ENCODE results near the gene NMT2. TPM values are rescaled to one million over a fixed set of nuclear protein-coding genes. Genes with fewer than 3 reads are reported as not detected.
"Not testable (repeated sequence)": the region's sequence is repeated elsewhere in the genome, so short reads cannot be mapped to it uniquely, and the experiment has no call there.

Gene NMT2
- total RNA-seq, 1 experiment from 2014 or later: 11.8 TPM

DNA sequence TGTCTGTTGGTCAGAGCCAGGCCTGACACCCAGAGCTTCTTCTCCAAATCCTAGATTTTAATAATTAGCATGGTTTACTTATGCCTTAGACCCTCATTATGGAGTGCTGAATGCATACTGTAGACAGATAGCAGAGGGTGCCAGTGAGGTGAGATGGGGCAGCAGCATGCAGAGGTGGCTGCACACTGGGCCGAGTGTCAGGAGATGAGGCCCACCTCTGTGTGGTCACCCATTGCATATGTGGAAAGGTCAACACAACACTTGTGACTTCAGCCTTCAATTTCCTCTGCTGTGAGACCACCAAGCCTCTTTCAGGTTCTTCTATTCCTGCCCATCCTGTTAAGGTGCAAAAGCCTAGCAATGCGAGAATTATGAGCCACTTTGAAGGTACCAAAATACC is 39.7 kb upstream of the NMT2 start:
- H2BK15ac ChIP-seq (ENCODE audit: low read depth, low read length): no peak overlapping the region
- H3K9me3 Mint-ChIP-seq: no peaks in the 10 kb centered on the region
- no peaks in the 10 kb centered on the region for H4K20me1 ChIP-seq (ENCODE audit: control insufficient read depth, insufficient read depth, insufficient read length)
- H3K27ac ChIP-seq (ENCODE audit: insufficient read length, low read depth, low read length): no peak overlapping the region
- no peak for DNase-seq
- no peaks in the 10 kb centered on the region for H3K79me2 ChIP-seq (ENCODE audit: insufficient read depth, low read length)
- H3K56ac ChIP-seq (ENCODE audit: insufficient read length, low read depth, low read length): no peak overlapping the region
- H3K23me2 ChIP-seq (ENCODE audit: insufficient read length, low read depth, low read length, poor library complexity, severe bottlenecking): no peaks in the 10 kb centered on the region
- no peaks in the 10 kb centered on the region; the same call in 1 of the 2 replicates for H3K27me3 ChIP-seq (ENCODE audit: insufficient read depth, low read length)
- TF ChIP-seq, protein P1, sequence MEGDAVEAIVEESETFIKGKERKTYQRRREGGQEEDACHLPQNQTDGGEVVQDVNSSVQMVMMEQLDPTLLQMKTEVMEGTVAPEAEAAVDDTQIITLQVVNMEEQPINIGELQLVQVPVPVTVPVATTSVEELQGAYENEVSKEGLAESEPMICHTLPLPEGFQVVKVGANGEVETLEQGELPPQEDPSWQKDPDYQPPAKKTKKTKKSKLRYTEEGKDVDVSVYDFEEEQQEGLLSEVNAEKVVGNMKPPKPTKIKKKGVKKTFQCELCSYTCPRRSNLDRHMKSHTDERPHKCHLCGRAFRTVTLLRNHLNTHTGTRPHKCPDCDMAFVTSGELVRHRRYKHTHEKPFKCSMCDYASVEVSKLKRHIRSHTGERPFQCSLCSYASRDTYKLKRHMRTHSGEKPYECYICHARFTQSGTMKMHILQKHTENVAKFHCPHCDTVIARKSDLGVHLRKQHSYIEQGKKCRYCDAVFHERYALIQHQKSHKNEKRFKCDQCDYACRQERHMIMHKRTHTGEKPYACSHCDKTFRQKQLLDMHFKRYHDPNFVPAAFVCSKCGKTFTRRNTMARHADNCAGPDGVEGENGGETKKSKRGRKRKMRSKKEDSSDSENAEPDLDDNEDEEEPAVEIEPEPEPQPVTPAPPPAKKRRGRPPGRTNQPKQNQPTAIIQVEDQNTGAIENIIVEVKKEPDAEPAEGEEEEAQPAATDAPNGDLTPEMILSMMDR (conservative IDR thresholded peaks at IDR 0.05): no peak
- no peak overlapping the region for H2AFZ ChIP-seq (ENCODE audit: low read length)
- H2AK5ac ChIP-seq (ENCODE audit: insufficient read length, low read length): no peak overlapping the region
- no peaks in the 10 kb centered on the region; the same call in 1 of the 2 replicates for H3K4me1 ChIP-seq (ENCODE audit: insufficient read depth, low read length)
- no CpG with 5 or more reads among the region's 2 CpGs for whole genome bisulfite sequencing (ENCODE audit: extremely low coverage, insufficient read length, low lambda C conversion rate)
- no peak overlapping the region for H4K8ac ChIP-seq (replicated peaks; ENCODE audit: insufficient read length, low read depth, low read length)
- H3K23ac ChIP-seq (ENCODE audit: insufficient read length, low read depth, low read length): no peak overlapping the region
- H3K4me1 Mint-ChIP-seq: peaks cover 9 to 17% of the 10 kb centered on the region in 2 experiments
- no peak overlapping the region for H3K14ac ChIP-seq (ENCODE audit: insufficient read depth, low read length)
- no peak overlapping the region for H3K4me3 Mint-ChIP-seq
- no peak overlapping the region for H3K18ac ChIP-seq (ENCODE audit: insufficient read length, low read depth, low read length)
- H2BK12ac ChIP-seq (ENCODE audit: insufficient read length, low read depth, low read length): no peak overlapping the region
- no peak overlapping the region for H2BK20ac ChIP-seq (ENCODE audit: low read depth, low read length, poor library complexity, severe bottlenecking)
- H3K4ac ChIP-seq (ENCODE audit: low read depth, low read length): no peak overlapping the region
- no peaks in the 10 kb centered on the region for H3K27me3 Mint-ChIP-seq (ENCODE audit: low read depth)
- no peak overlapping the region for H2BK120ac ChIP-seq (ENCODE audit: low read depth, low read length, poor library complexity, severe bottlenecking)
- no peaks in the 10 kb centered on the region for H3K9me3 ChIP-seq (ENCODE audit: control insufficient read depth, low read depth, low read length)
- H3K79me1 ChIP-seq (ENCODE audit: insufficient read depth, low read depth, low read length, poor library complexity, severe bottlenecking): no peaks in the 10 kb centered on the region
- H3T11ph ChIP-seq (ENCODE audit: low read length): no peak overlapping the region
- no peak overlapping the region for H4K91ac ChIP-seq (ENCODE audit: insufficient read length, low read depth, low read length)
- no peak overlapping the region for H4K5ac ChIP-seq (ENCODE audit: insufficient read length, low read depth, low read length)
- H3K4me2 ChIP-seq (ENCODE audit: insufficient read depth, insufficient read length, low read length): no peak overlapping the region
- no peak overlapping the region for H3K27ac Mint-ChIP-seq
- H3K9ac ChIP-seq (ENCODE audit: extremely low read depth, insufficient read length, low read length): no peak overlapping the region
- H3K36me3 Mint-ChIP-seq (ENCODE audit: insufficient read depth in 1 of 3, low read depth in 3 of 3): peaks cover 2 to 16% (median 6%) of the 10 kb centered on the region in 3 experiments; a peak in 6 of 7 replicates
- H2BK5ac ChIP-seq (ENCODE audit: insufficient read length, low read length): no peak overlapping the region

DNA sequence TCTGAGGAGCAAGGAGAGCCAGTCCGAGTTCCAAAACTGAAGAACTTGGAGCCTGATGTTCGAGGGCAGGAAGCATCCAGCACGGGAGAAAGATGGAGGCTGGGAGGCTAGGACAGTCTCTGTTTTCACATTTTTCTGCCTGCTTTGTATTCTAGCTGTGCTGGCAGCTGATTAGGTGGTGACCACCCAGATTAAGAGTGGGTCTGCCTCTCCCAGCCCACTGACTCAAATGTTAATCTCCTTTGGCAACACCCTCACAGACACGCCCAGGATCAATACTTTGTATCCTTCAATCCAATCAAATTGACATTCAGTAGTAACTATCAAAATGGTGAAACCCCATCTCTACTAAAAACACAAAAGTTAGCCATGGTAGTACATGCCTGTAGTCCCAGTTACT is 38.9 kb upstream of the NMT2 start:
- H2BK12ac ChIP-seq (ENCODE audit: insufficient read length, low read depth, low read length); H4K20me1 ChIP-seq (ENCODE audit: control insufficient read depth, insufficient read depth, insufficient read length); H3K9ac ChIP-seq (ENCODE audit: extremely low read depth, insufficient read length, low read length); H2BK120ac ChIP-seq (ENCODE audit: low read depth, low read length, poor library complexity, severe bottlenecking); H3K9me3 ChIP-seq (ENCODE audit: control insufficient read depth, low read depth, low read length); H3T11ph ChIP-seq (ENCODE audit: low read length); H3K27me3 ChIP-seq (ENCODE audit: insufficient read depth, low read length); H2BK5ac ChIP-seq (ENCODE audit: insufficient read length, low read length); H2AK5ac ChIP-seq (ENCODE audit: insufficient read length, low read length); H3K27ac ChIP-seq (ENCODE audit: insufficient read length, low read depth, low read length); H3K79me1 ChIP-seq (ENCODE audit: insufficient read depth, low read depth, low read length, poor library complexity, severe bottlenecking); H3K27ac Mint-ChIP-seq; H2AFZ ChIP-seq (ENCODE audit: low read length); H3K14ac ChIP-seq (ENCODE audit: insufficient read depth, low read length); H3K4ac ChIP-seq (ENCODE audit: low read depth, low read length); H3K36me3 Mint-ChIP-seq (ENCODE audit: insufficient read depth in 1 of 3, low read depth in 3 of 3); H4K8ac ChIP-seq (replicated peaks; ENCODE audit: insufficient read length, low read depth, low read length); H3K27me3 Mint-ChIP-seq (ENCODE audit: low read depth); H4K5ac ChIP-seq (ENCODE audit: insufficient read length, low read depth, low read length); H3K23ac ChIP-seq (ENCODE audit: insufficient read length, low read depth, low read length); H3K4me3 Mint-ChIP-seq; H2BK20ac ChIP-seq (ENCODE audit: low read depth, low read length, poor library complexity, severe bottlenecking); H3K23me2 ChIP-seq (ENCODE audit: insufficient read length, low read depth, low read length, poor library complexity, severe bottlenecking); H3K79me2 ChIP-seq (ENCODE audit: insufficient read depth, low read length); H3K4me2 ChIP-seq (ENCODE audit: insufficient read depth, insufficient read length, low read length); H3K4me1 ChIP-seq (ENCODE audit: insufficient read depth, low read length); DNase-seq; H2BK15ac ChIP-seq (ENCODE audit: low read depth, low read length); H3K9me3 Mint-ChIP-seq; H4K91ac ChIP-seq (ENCODE audit: insufficient read length, low read depth, low read length); H3K56ac ChIP-seq (ENCODE audit: insufficient read length, low read depth, low read length); H3K18ac ChIP-seq (ENCODE audit: insufficient read length, low read depth, low read length): not testable (repeated sequence)
- WGBS (ENCODE audit: extremely low coverage, insufficient read length, low lambda C conversion rate): no CpG with 5 or more reads among the region's 4 CpGs
- peaks cover 16 to 21% of the 10 kb centered on the region in 2 experiments for H3K4me1 Mint-ChIP-seq
